ENCODE results near the gene LPO. TPM values are rescaled to one million over a fixed set of nuclear protein-coding genes. Genes with fewer than 3 reads are reported as not detected.
A peak's percentile ranks its signal among the peaks of the same experiment; 100 is the strongest.

Gene LPO
- total RNA-seq, 1 experiment from 2014 or later = not detected

GRCh38 chr17:58204796-58205195 is 33.6 kb upstream of the LPO start:
- no peak overlapping the region for H3K4me3 ChIP-seq (ENCODE audit: low read depth in 2 of 2, low read length in 2 of 2)
- ATAC-seq = 0 out of 2 replicates have a peak, but pooled peaks have one; percentile 38
- H3K4me1 ChIP-seq (ENCODE audit: control insufficient read depth, insufficient read depth, low read length) = no peaks in the 10 kb centered on the region
- ChIA-PET POLR2A (no interaction called here), CTCF (no interaction called here)
- no peak for DNase-seq (ENCODE audit: low read depth, low spot score)
- H3K36me3 ChIP-seq (ENCODE audit: control insufficient read depth, insufficient read depth, low read length) = no peaks in the 10 kb centered on the region
- no peak overlapping the region for H3K27ac ChIP-seq (ENCODE audit: low read length)
- intact Hi-C loops (cut with micrococcal nuclease; ENCODE audit: unreplicated experiment) (no loop called here), in situ Hi-C loops (cut with HindIII; ENCODE audit: low pct_unique_long_range_greater_than_20kb, low sequenced_read_pairs) (no loop called here)
- BruUV-seq (replicated peaks) = no TSS peak
- H3K27me3 ChIP-seq (ENCODE audit: control insufficient read depth, insufficient read depth, low read length) = no peaks in the 10 kb centered on the region
- no peak for TF ChIP-seq REST (IDR thresholded peaks at IDR 0.05; ENCODE audit: insufficient read depth in 1 of 2, low read depth in 2 of 2, low read length in 1 of 2)
- no peak for TF ChIP-seq TCF7L2 (IDR thresholded peaks at IDR 0.05; ENCODE audit: low read depth, low read length)
- no peak for TF ChIP-seq CTCF (IDR thresholded peaks at IDR 0.05)
- no peak for TF ChIP-seq SIN3A (IDR thresholded peaks at IDR 0.05; ENCODE audit: borderline replicate concordance, insufficient read depth, low read depth, low read length)
- no peak for TF ChIP-seq POLR2AphosphoS5 (IDR thresholded peaks at IDR 0.05; ENCODE audit: low read depth, low read length)
- H3K9me3 ChIP-seq (ENCODE audit: control insufficient read depth, insufficient read depth, low read depth, low read length) = no peaks in the 10 kb centered on the region

- no TSS peak for BruUV-seq (replicated peaks)
- no peaks in the 10 kb centered on the region for H3K36me3 ChIP-seq (ENCODE audit: control insufficient read depth, insufficient read depth, low read length)
- ATAC-seq (no peak), DNase-seq (ENCODE audit: low read depth, low spot score) (no peak)
- in situ Hi-C loops (cut with HindIII; ENCODE audit: low pct_unique_long_range_greater_than_20kb, low sequenced_read_pairs) = no loop called here
- H3K4me3 ChIP-seq (ENCODE audit: low read depth in 2 of 2, low read length in 2 of 2) = no peak overlapping the region
- POLR2A ChIA-PET = no interaction called here
- H3K9me3 ChIP-seq (ENCODE audit: control insufficient read depth, insufficient read depth, low read depth, low read length) = no peaks in the 10 kb centered on the region
- H3K27me3 ChIP-seq (ENCODE audit: control insufficient read depth, insufficient read depth, low read length) = no peaks in the 10 kb centered on the region
- TF ChIP-seq SIN3A (IDR thresholded peaks at IDR 0.05; ENCODE audit: borderline replicate concordance, insufficient read depth, low read depth, low read length) (no peak), POLR2AphosphoS5 (IDR thresholded peaks at IDR 0.05; ENCODE audit: low read depth, low read length) (no peak), CTCF (IDR thresholded peaks at IDR 0.05) (no peak)
- CTCF ChIA-PET = no interaction called here
- intact Hi-C loops (cut with micrococcal nuclease; ENCODE audit: unreplicated experiment) = no loop called here
- H3K4me1 ChIP-seq (ENCODE audit: control insufficient read depth, insufficient read depth, low read length) = no peaks in the 10 kb centered on the region
- H3K27ac ChIP-seq (ENCODE audit: low read length) = no peak overlapping the region
Observed at GRCh38 chr17:58205936-58206335, 32.4 kb upstream of the LPO start.

Measured in Panc1 (cell line).